OCI-M2 (cell line): ENCODE measurements around the gene AMER1.
"Not testable (repeated sequence)": the region's sequence is repeated elsewhere in the genome, so short reads cannot be mapped to it uniquely, and the experiment has no call there.

ENCODE experiments used
- DNase-seq: peaks from one replicate; lab custom pipeline; 2025; ENCODE audit not compliant: unreplicated experiment; lab: John Stamatoyannopoulos, UW

The AMER1 gene

DNA sequence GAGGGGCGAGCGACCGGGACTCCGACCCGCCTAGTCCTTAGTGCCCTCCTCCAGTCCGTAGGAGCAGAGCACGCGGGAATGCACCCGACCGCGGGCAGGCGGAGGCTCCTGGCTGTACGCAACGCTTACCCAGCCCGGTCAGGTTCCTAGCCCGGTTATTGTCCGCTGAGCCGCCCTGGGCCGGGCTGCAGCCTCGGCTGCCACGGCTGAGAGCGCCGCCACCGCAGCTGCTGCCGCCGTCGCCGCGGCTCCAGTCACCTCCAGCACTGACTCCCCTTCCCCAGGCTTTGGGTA is at the start of gene AMER1:
Gene AMER1 (minus strand): TSS at position 268 of the 294 bp plus-strand sequence. CDS start 12,422 bp downstream, outside the sequence.
- DNase-seq: no peak

DNA sequence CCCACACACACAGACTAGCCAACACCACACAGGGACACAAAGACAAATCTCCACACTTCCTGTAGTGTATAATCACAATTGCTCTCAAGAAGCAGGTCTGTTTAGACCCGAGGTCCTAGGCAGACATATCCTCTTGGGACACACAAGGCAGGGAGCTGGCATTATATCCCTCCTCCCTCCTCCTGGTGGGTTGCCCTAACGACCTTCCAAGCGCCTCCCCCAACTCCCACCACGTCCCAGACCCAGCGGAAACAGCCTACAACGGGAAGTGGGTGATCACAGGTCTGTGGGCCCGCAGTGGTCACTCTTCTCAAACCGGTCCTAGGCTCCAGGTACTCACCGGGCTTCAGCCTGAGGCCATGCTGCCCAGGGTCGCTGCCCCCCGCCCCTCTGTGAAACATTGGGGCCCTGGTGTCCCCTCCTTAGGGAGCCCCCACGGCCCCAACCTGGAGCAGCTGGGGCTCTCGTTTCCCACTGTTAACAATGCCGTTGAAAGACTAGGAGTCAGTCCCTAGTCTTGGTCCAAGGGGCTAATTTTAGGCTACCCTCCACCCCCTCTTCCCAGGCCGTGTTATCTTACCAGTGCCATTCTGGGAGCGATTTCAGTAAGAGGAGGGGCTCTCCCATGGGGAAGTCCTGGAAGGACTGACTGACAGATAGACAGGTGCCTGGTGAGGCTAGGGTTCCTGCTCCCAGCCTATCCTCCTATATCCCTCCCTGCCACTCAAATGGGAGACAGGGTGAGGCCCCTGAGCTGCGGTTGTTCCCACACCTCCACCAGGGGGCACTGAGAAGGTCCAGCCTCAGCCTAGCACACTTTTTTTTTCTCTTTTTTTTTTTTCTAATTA is 24.8 kb upstream of the AMER1 start, which contains the start of gene ASB12:
Gene ASB12 (minus strand): TSS at position 485 of the 848 bp plus-strand sequence. CDS start 4,957 bp downstream, outside the sequence.
- no peak for DNase-seq

DNA sequence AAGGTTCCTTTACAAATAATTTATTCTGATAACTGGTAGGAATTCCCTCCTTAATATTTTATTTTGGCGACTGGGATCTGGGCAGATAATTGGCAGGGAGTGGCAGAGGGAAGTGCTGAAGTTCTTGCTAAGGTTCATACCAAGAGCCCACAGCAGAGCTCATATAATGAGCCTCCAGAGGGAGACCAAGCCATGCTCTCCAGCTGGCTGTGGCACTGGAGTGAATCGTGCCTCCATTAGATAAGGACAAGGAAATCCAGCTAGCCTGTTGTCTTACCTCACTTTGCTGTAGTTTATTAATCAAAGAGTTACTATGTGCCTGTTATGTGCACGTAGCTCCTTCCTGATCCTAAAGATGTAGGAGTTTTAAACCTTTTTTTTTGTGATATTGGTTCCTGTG is 23.6 kb upstream of the AMER1 start:
- no peak for DNase-seq

GRCh38 chrX:64218023-64218422 is 12.5 kb upstream of the AMER1 start:
- DNase-seq: no peak

- not testable (repeated sequence) for DNase-seq
These were observed 8.5 kb upstream of the AMER1 start for GRCh38 chrX:64213989-64214388.

GRCh38 chrX:64206556-64207162 is 1.2 kb upstream of the AMER1 start:
- no peak for DNase-seq

DNA sequence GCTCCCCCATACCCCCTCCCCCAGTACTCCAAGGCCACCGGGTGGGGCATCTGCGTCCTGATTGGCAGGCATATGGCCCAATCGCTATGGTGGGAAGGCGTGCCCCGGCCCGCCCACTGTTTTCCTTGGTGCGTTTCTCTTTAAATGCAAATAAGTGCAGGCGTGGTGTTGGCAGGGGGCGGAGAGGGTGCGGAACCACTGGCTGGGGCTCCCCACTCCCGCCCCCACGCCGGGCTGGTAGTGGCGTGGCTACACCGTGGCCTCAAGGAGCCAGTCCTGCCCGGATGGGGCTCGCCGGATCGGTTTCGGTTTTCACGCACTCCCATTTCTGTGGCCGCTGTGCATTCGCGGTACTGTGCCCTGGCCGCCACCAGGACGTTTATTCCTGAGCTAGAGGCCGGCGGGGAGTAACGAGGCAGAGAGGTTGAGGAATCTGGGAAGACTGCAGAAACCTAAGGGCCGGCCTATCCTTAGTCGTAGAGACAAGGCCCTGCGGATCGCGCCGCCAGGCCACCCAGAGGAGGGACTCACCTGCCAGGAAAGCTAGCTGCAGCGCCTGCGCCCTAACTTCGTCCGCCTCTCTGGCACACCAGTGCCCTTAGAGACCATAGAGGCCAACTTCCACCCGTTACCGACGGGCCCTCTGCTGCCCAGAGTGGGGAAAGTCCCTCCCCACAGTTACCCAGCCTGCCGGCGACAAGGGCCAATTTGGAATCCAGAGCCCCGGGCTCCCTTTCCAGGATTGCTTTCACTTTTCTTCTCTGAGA is 410 bp upstream of the AMER1 start:
- peak; percentile 58 for DNase-seq

GRCh38 chrX:64204701-64205440 is 637 bp downstream of the AMER1 start:
- DNase-seq: no peak

- DNase-seq: no peak
These were observed 1.3 kb downstream of the AMER1 start for GRCh38 chrX:64204252-64204651.

- DNase-seq: no peak
These were observed 2.6 kb downstream of the AMER1 start for GRCh38 chrX:64202808-64203325.

DNA sequence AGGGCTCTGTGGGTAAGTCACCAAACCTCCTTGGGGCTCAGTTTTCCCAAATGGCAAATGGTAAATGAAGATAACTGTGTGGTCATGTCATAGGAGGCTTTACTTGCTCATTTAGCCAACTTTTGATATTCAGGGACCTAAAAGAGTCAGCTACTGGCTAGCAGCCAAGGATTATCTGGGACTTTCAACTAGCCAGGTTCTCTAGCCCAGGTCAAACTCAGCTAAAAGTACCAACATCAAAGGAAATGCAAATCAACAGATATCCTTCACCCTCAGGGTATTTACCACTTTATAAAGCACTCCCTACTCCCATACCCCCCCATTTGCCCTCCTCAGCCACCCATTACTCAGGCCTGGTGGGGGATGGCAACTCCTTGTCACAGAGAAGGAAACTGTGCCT is 7.5 kb downstream of the AMER1 start:
- DNase-seq: no peak

DNA sequence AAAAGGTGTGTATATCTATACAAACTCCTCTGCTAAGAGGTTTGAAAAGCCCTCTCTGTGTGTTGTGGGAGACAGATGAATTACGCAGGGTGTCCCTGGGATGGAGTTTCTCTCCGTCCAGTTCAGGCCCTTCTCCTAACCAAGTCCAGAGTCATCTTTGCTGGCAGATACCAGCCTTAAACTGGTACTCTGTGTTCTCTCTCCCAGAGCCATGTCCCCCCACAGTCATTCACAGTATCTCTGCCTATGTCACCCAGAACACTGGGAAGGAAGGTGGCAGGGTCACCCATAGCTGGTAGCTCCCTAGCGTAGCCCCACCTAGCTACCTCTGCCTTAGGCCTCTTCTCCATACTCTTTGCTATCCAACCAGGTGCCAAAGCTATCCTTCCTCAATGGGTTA is 8.9 kb downstream of the AMER1 start:
- no peak for DNase-seq

- DNase-seq: no peak
These were observed 9.6 kb downstream of the AMER1 start for GRCh38 chrX:64195862-64196261.

- no peak for DNase-seq
These were observed 12.8 kb downstream of the AMER1 start for GRCh38 chrX:64192673-64193072.

GRCh38 chrX:64192040-64192439 is 13.5 kb downstream of the AMER1 start:
- DNase-seq: no peak

DNA sequence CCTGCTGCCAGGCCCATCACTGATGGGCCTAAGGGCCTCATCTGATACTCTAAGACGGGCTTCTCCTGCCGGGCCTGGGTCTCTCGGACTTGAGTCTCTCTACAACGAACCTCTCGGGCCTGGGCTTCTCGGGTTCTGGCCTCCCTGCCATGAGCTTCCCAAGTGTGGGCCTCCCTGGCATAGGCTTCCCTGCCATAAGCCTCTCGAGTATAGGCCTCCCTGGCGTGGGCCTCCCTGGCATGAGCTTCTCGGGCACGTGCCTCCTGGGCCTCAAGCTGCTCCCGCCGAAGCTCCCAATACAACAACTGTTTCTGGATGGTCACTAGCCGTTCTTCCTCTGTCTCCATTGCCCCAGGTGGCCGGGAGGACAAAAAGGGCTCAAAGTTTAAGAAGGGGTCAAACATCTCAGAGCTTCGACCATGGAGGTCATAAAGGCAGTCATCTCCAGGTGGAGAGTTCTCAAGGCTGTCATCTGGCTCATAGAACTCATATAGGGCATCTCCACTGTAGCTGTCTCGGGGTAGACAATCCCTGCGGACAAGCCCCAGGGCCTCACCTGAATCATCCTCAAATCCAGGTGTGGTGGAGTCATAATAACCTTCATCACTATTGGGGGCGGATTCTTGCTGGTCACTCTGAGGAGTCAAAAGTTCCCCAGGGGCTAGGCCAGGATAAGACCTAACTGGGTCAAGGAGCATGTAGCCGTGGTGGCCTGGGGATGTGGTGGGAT is 14.1 kb downstream of the AMER1 start:
- DNase-seq: no peak

GRCh38 chrX:64190136-64190740 is 15.3 kb downstream of the AMER1 start:
- no peak for DNase-seq

DNA sequence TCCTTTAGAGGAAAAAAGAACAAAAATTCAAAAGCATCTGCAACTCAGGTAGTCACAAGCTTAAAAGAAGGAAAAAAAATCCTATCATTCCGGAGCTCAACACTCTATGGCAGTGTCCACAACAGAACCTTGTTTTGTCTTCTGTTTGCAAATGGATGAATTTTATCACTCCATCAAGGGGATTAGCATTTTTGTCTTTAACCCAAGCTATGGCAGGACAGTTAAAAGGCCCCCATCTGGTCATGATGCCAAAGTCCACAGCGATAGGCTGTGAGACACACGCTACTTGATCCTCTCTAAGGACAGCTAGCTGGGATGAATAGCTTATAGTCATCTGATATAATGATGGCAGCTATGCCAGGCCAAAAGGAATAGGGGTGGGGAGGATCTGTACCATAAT is 16.6 kb downstream of the AMER1 start:
- DNase-seq: no peak

DNA sequence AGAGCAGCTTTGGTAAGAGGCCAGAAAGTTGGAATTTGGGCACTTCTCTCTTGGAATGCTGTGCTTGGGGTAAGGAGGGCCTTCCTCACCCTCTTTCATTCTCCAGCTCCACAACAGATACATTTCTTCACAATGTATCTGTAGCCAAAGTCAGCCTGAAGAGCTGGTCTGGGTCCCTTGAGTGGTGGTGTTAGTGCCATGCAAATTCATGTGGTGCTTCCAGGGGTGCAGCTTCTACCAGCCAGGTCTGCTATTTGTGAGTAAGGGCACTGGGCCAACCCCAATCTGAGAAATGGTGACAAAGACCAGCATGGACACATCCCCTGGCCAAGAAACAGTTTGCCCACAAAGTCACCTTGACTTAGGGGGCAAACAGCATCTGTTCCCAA is 17.8 kb downstream of the AMER1 start:
- DNase-seq: no peak
